K562 (cell line): ENCODE results near the gene AAGAB. TPM values are rescaled to one million over a fixed set of nuclear protein-coding genes. Genes with fewer than 3 reads are reported as not detected.
A peak's percentile ranks its signal among the peaks of the same experiment; 100 is the strongest.

Source experiments
- ATAC-seq: fragments of 200-7000 bp; cut with Tn5 transposase; 3 replicates; pipeline ENCODE4 v1.9.1; 2020; ENCODE audit warnings: moderate library complexity
- BruUV-seq: library from RNA; stranded (reverse); fragments of 400-500 nt; replicated peaks from 2 replicates; lab custom pipeline; 2021; lab: Mats Ljungman, UMichigan
- CTCF ChIA-PET: fragments of 300-600 bp; formaldehyde crosslinking; extraction: SDS; loops from one replicate; lab custom pipeline; 2021; ENCODE audit warnings: low intra/inter-chr PET ratio; lab: Yijun Ruan, JAX
- POLR2A ChIA-PET: fragments of 300-600, 350-650 bp; sonication (Branson Sonifier 250); formaldehyde crosslinking; extraction: SDS; loops from one replicate; lab custom pipeline; 2021; ENCODE audit warnings: antibody characterized with exemption, inconsistent platforms; lab: Yijun Ruan, JAX
- DNase-seq, 4 experiments: peaks; one replicate each; pipeline versions ENCODE4 v3.0.0 to v3.0.0-alpha.2; 2011 to 2018; ENCODE audit warnings: low spot score in 3 of 4, mixed read lengths in 3 of 4; ENCODE audit errors: extremely low read depth in 1 of 4
- FAIRE-seq: peaks from 2 replicates; lab custom pipeline; 2011; peaks lifted over from hg19 to GRCh38; lab: Jason Lieb, UNC
- H2AFZ ChIP-seq: 2 replicates; pipeline ENCODE4 v1.6.0; 2011; ENCODE audit warnings: low read depth, low read length, control low read depth, inconsistent platforms
- H3K27ac ChIP-seq: fragments of 200-600 bp; 3 replicates; pipeline ENCODE4 v1.8.0; 2011; ENCODE audit warnings: low read depth, mild to moderate bottlenecking, control low read depth, inconsistent platforms, low read length, moderate library complexity, mixed read lengths; ENCODE audit errors: extremely low read depth
- H3K27me3 ChIP-seq, 2 experiments: fragments of 300-600 bp in 1 of 2; 2 replicates in 1 of 2; 3 replicates in 1 of 2; pipeline versions ENCODE4 v1.6.0 to v1.8.0; 2011; ENCODE audit warnings: inconsistent platforms in 2 of 2, low read length in 2 of 2, mild to moderate bottlenecking in 1 of 2, mixed read lengths in 1 of 2, moderate library complexity in 1 of 2; ENCODE audit not compliant: control insufficient read depth in 2 of 2, insufficient read depth in 2 of 2
- H3K36me3 ChIP-seq: fragments of 300-600 bp; 3 replicates; pipeline ENCODE4 v1.8.0; 2011; ENCODE audit warnings: mild to moderate bottlenecking, low read length, inconsistent platforms; ENCODE audit not compliant: control insufficient read depth, insufficient read depth
- H3K4me1 ChIP-seq, 2 experiments: fragments of 200-600 bp in 1 of 2; replicated peaks in 1 of 2; 2 replicates in 1 of 2; 3 replicates in 1 of 2; pipeline versions ENCODE4 v1.5.1 to v1.8.0; 2011; ENCODE audit warnings: inconsistent platforms in 2 of 2, low read length in 2 of 2, mild to moderate bottlenecking in 1 of 2, mixed read lengths in 1 of 2, moderate library complexity in 1 of 2; ENCODE audit not compliant: control insufficient read depth in 2 of 2, insufficient read depth in 2 of 2
- H3K4me2 ChIP-seq: 2 replicates; pipeline ENCODE4 v1.6.1; 2011; ENCODE audit warnings: low read length, control low read depth, inconsistent platforms, mixed read lengths; ENCODE audit not compliant: insufficient read depth
- H3K4me3 ChIP-seq: fragments of 200-600 bp; sonication (generic), shearing (Covaris generic); 2 replicates; pipeline ENCODE4 v1.5.1; 2016; ENCODE audit warnings: control low read depth, inconsistent platforms
- H3K79me2 ChIP-seq: fragments of 200-600 bp; 3 replicates; pipeline ENCODE4 v1.8.0; 2011; ENCODE audit warnings: low read length, inconsistent platforms; ENCODE audit not compliant: control insufficient read depth, insufficient read depth
- H3K9ac ChIP-seq, 2 experiments: 2 replicates each; pipeline versions ENCODE4 v1.6.0 to v1.6.1; 2011; ENCODE audit warnings: low read depth in 2 of 2, low read length in 2 of 2, control low read depth in 1 of 2, inconsistent platforms in 1 of 2, mild to moderate bottlenecking in 1 of 2, mixed read lengths in 1 of 2; ENCODE audit not compliant: insufficient read depth in 1 of 2
- H3K9me1 ChIP-seq: one replicate; pipeline ENCODE4 v1.6.0; 2011; ENCODE audit warnings: inconsistent platforms, mild to moderate bottlenecking, low read length, moderate library complexity; ENCODE audit not compliant: control insufficient read depth, insufficient read depth
- H3K9me3 ChIP-seq: replicated peaks from 2 replicates; pipeline ENCODE4 v1.5.1; 2011; ENCODE audit warnings: low read depth, low read length, inconsistent platforms; ENCODE audit not compliant: control insufficient read depth, insufficient read depth
- H4K20me1 ChIP-seq: replicated peaks from 2 replicates; pipeline ENCODE4 v1.6.1; 2011; ENCODE audit warnings: low read length, inconsistent platforms, mixed read lengths; ENCODE audit not compliant: control insufficient read depth, insufficient read depth
- ADNP ChIP-seq: fragments of 200-800 bp; sonication (Bioruptor generic); IDR thresholded peaks from 2 replicates; pipeline ENCODE4 v1.6.1; 2016; ENCODE audit warnings: missing genetic modification characterization, missing compliant biosample characterization
- ARID1B ChIP-seq: fragments of 450-650 bp; IDR thresholded peaks from 2 replicates; pipeline ENCODE4 v1.6.1; 2016; ENCODE audit warnings: antibody characterized with exemption, mild to moderate bottlenecking, inconsistent platforms
- CBFA2T2 ChIP-seq: fragments of 450-650 bp; conservative IDR thresholded peaks from 2 replicates; pipeline ENCODE4 v1.6.1; 2017; ENCODE audit warnings: mild to moderate bottlenecking
- CBFA2T3 ChIP-seq: fragments of 450-650 bp; IDR thresholded peaks from 2 replicates; pipeline ENCODE4 v1.6.1; 2017
- CXXC5 ChIP-seq: fragments of 250-450 bp; sonication (Bioruptor Pico); IDR thresholded peaks from 2 replicates; pipeline ENCODE4 v1.8.0; 2022; ENCODE audit warnings: inconsistent platforms, mild to moderate bottlenecking, moderate library complexity
- HMBOX1 ChIP-seq: sonication (generic); IDR thresholded peaks from 2 replicates; pipeline ENCODE4 v1.6.1; 2016
- MEIS2 ChIP-seq: fragments of 450-650 bp; IDR thresholded peaks from 2 replicates; pipeline ENCODE4 v1.6.1; 2014; ENCODE audit warnings: mild to moderate bottlenecking; ENCODE audit not compliant: partially characterized antibody
- MTF1 ChIP-seq: fragments of 250-450 bp; sonication (Bioruptor Pico); IDR thresholded peaks from 2 replicates; pipeline ENCODE4 v1.9.0; 2021; ENCODE audit warnings: moderate library complexity, mild to moderate bottlenecking, inconsistent platforms, borderline replicate concordance
- PHB ChIP-seq: fragments of 250-450 bp; sonication (Bioruptor Pico); IDR thresholded peaks from 2 replicates; pipeline ENCODE4 v1.5.0; 2021
- PKNOX1 ChIP-seq: fragments of 450-650 bp; IDR thresholded peaks from 2 replicates; pipeline ENCODE4 v1.6.1; 2016
- SETDB1 ChIP-seq: IDR thresholded peaks from one replicate; pipeline ENCODE4 v1.6.1; 2012; ENCODE audit warnings: low read length, control low read depth, inconsistent platforms
- SMARCA4 ChIP-seq: fragments of 450-650 bp; IDR thresholded peaks from 2 replicates; pipeline ENCODE4 v1.6.1; 2016
- TAL1 ChIP-seq: fragments of 450-650 bp; IDR thresholded peaks from 2 replicates; pipeline ENCODE4 v1.6.1; 2016; ENCODE audit warnings: mild to moderate bottlenecking
- TEAD4 ChIP-seq, 2 experiments: sonication (generic) in 1 of 2; formaldehyde crosslinking in 1 of 2; IDR thresholded peaks; 2 replicates each; pipeline versions ENCODE4 v1.6.1 to v1.8.0; 2012 to 2022; ENCODE audit warnings: borderline replicate concordance in 1 of 2, inconsistent platforms in 1 of 2, low read length in 1 of 2, mild to moderate bottlenecking in 1 of 2, missing genetic modification reagents in 1 of 2
- XRCC4 ChIP-seq: IDR thresholded peaks from one replicate; pipeline ENCODE4 v1.6.1; 2011; ENCODE audit not compliant: insufficient read depth, insufficient read length; ENCODE audit errors: extremely low read depth
- ZNF644 ChIP-seq: fragments of 200-800 bp; sonication (Bioruptor generic); IDR thresholded peaks from 2 replicates; pipeline ENCODE4 v1.6.1; 2016; ENCODE audit warnings: low read depth, missing genetic modification characterization, missing compliant biosample characterization
- ZNF766 ChIP-seq: fragments of 200-800 bp; sonication (Bioruptor generic); conservative IDR thresholded peaks from 2 replicates; pipeline ENCODE4 v1.6.1; 2016; ENCODE audit warnings: missing genetic modification characterization, missing compliant biosample characterization
- WGBS: fragments of 100-300 bp; shearing (Covaris generic); methylation state at CpG from one replicate; pipeline ENCODE4 v1.1.6; 2016; ENCODE audit warnings: low coverage, mixed read lengths; ENCODE audit not compliant: insufficient coverage; ENCODE audit errors: missing lambda C conversion rate; 5-methylcytosine and 5-hydroxymethylcytosine counted together
- in situ Hi-C: fragments of 300-500 bp; cut with MboI; formaldehyde crosslinking; loops from 4 replicates; pipeline ENCODE4 v1.15.0; 2018; ENCODE audit warnings: inconsistent platforms, mixed read lengths
- intact Hi-C: fragments of 100-400 bp; cut with micrococcal nuclease; formaldehyde crosslinking; loops from 2 replicates; pipeline ENCODE4 v1.14.2; 2022
- polyA plus RNA-seq, 8 experiments: library from polyadenylated mRNA; depleted of rRNA in 4 of 8; stranded (reverse) in 5 of 8; unstranded in 3 of 8; fragments of >200 nt; fragmentation: Nextera tagmentation in 2 of 8; fragmentation: Illumina TruSeq in 1 of 8; extraction: Ambion mirVana in 2 of 8; extraction: Trizol in 1 of 8; gene quantifications; 2 replicates each; pipeline versions ENCODE4 v1.2.1 to v1.2.3, GENCODE V29; 2011 to 2014; ENCODE audit warnings: inconsistent platforms in 1 of 8, missing spikeins in 1 of 8
- total RNA-seq, 7 experiments: library from RNA; depleted of rRNA in 6 of 7; stranded (reverse); fragments of >200 nt in 6 of 7; fragmentation: Illumina TruSeq in 2 of 7; extraction: Trizol in 2 of 7; gene quantifications; 2 replicates each; pipeline versions ENCODE4 v1.2.1 to v1.2.3, GENCODE V29; 2011 to 2021; ENCODE audit warnings: low replicate concordance in 1 of 7
- TF ChIP-seq, protein P1 (sequence below), 2 experiments: IDR thresholded peaks in 1 of 2; conservative IDR thresholded peaks in 1 of 2; 2 replicates each; pipeline ENCODE4 v1.6.1; 2016; ENCODE audit warnings: low read depth in 2 of 2, mild to moderate bottlenecking in 1 of 2, missing compliant biosample characterization in 1 of 2, missing genetic modification characterization in 1 of 2, moderate library complexity in 1 of 2

AAGAB gene
- total and polyA plus RNA-seq, 9 of the 15 experiments (the other 6 are each of a cell fraction or from before 2014, with no cell fraction given): 17.8 to 109 (median 58.3) TPM

DNA sequence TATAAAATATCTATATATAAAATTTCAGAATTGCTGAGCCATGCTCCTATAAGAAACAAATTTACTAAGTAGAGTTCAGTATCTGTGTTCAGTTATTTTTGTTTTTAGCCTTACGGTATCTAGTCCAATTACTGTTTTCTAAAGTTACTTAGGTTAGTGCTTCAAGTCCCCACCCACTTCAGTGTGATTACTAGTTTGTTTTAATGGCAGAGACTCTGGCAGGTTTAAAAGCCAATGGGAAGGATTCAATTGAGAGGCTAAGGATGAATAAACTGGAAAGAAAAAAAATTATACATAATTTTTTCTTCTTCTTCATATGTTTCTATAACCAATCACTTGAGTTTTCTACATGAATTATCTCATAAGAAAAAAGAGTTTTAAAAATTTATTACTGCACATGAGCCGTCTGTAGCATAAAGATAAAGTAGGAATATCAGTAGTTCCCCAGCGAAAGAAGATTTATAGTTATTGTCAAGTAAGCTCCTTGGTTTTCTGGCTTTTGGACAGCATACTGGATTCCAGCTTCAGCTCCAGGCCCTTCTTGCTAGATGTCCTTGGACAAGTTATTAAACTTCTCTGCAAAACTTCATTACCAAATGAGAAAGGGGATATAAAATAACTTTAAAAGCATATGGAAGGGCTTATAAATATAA, 46.8 kb downstream of the AAGAB start:
- no peaks in the 10 kb centered on the region for H4K20me1 ChIP-seq
- DNase-seq (peak in 1 of 4 experiments; percentile 40), FAIRE-seq (no peak), ATAC-seq (peak; percentile 70)
- intact Hi-C loops (no loop called here), in situ Hi-C loops (no loop called here)
- no peak overlapping the region for H3K4me2 ChIP-seq
- H3K9ac ChIP-seq: no peak overlapping the region
- ChIA-PET CTCF (no interaction called here), POLR2A (interaction anchor here (0.7 to 1.5 kb wide), 5 partner anchors 8 to 144 kb away, joined by 3 to 5 read pairs (median 3); partner anchors contain the start of gene AAGAB)
- H3K9me1 ChIP-seq: no peaks in the 10 kb centered on the region
- peaks cover 66% of the 10 kb centered on the region for H3K36me3 ChIP-seq
- 20% methylated on average over 3 of the region's 3 CpGs for WGBS
- no peaks in the 10 kb centered on the region for H3K9me3 ChIP-seq
- H3K4me3 ChIP-seq: no peak overlapping the region
- no peak overlapping the region for H2AFZ ChIP-seq
- peaks cover 0 to 11% of the 10 kb centered on the region in 2 experiments; a peak in 3 of 5 replicates for H3K4me1 ChIP-seq
- H3K27me3 ChIP-seq: no peaks in the 10 kb centered on the region
- peak overlapping the region; percentile 31; the same call in 2 of the 3 replicates for H3K27ac ChIP-seq
- no TSS peak for BruUV-seq
- no peaks in the 10 kb centered on the region for H3K79me2 ChIP-seq
- TF ChIP-seq SETDB1 (no peak), XRCC4 (no peak), MEIS2 (peak; percentile 96), PHB (CRISPR knock-in tag) (no peak), TEAD4 (IDR thresholded peaks at IDR 0.05; ENCODE audit: low read length) (peak; percentile 39; the same call in 1 of the 2 replicates), TEAD4 (CRISPR knock-in tag; IDR thresholded peaks at IDR 0.05; ENCODE audit: borderline replicate concordance) (no peak), TAL1 (peak; percentile 71), CBFA2T3 (peak; percentile 62), PKNOX1 (peak; percentile 69), CXXC5 (CRISPR knock-in tag) (0 out of 2 replicates have a peak, but pooled peaks have one; percentile 16), ADNP (tag) (peak; percentile 40; the same call in 1 of the 2 replicates), MTF1 (CRISPR knock-in tag) (no peak), ARID1B (peak; percentile 76), CBFA2T2 (peak; percentile 37), HMBOX1 (peak; percentile 61; the same call in 1 of the 2 replicates), ZNF766 (0 out of 2 replicates have a peak, but pooled peaks have one; percentile 22), ZNF644 (tag) (peak; percentile 37; the same call in 1 of the 2 replicates), SMARCA4 (peak; percentile 73)
- TF ChIP-seq, protein P1, sequence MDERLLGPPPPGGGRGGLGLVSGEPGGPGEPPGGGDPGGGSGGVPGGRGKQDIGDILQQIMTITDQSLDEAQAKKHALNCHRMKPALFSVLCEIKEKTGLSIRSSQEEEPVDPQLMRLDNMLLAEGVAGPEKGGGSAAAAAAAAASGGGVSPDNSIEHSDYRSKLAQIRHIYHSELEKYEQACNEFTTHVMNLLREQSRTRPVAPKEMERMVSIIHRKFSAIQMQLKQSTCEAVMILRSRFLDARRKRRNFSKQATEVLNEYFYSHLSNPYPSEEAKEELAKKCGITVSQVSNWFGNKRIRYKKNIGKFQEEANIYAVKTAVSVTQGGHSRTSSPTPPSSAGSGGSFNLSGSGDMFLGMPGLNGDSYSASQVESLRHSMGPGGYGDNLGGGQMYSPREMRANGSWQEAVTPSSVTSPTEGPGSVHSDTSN (CRISPR knock-in tag; IDR thresholded peaks at IDR 0.05; ENCODE audit: low read depth): no peak
- TF ChIP-seq, protein P1 (tag; conservative IDR thresholded peaks at IDR 0.05; ENCODE audit: low read depth): peak; percentile 94
